SK-N-SH treated with all-trans-retinoic acid at 6 μM for 48 hours (cell line): Measurements from ENCODE around the gene DNM1L.

ENCODE experiments used
- ATAC-seq: fragments of 200-7000 bp; cut with Tn5 transposase; 3 replicates; pipeline ENCODE4 v1.9.1; 2020; ENCODE audit warnings: mild to moderate bottlenecking, moderate library complexity
- ARNTL ChIP-seq: fragments of 450-650 bp; formaldehyde crosslinking; IDR thresholded peaks from 2 replicates; pipeline ENCODE4 v1.5.0; 2020; ENCODE audit warnings: low read depth, mild to moderate bottlenecking, moderate library complexity, borderline replicate concordance
- BACH2 ChIP-seq: fragments of 250-450 bp; sonication (Bioruptor Pico); IDR thresholded peaks from 2 replicates; pipeline ENCODE4 v1.9.0; 2021; ENCODE audit warnings: mild to moderate bottlenecking, borderline replicate concordance
- CSDC2 ChIP-seq: fragments of 250-450 bp; sonication (Bioruptor Pico); IDR thresholded peaks from 2 replicates; pipeline ENCODE4 v1.5.0; 2020; ENCODE audit warnings: mild to moderate bottlenecking, moderate library complexity
- ESRRG ChIP-seq: fragments of 250-450 bp; sonication (Bioruptor Pico); IDR thresholded peaks from 2 replicates; pipeline ENCODE4 v1.6.1; 2021; ENCODE audit warnings: mild to moderate bottlenecking
- GLIS3 ChIP-seq: fragments of 250-450 bp; sonication (Bioruptor Pico); IDR thresholded peaks from 2 replicates; pipeline ENCODE4 v1.5.0; 2020; ENCODE audit warnings: mild to moderate bottlenecking, moderate library complexity
- ISL1 ChIP-seq: fragments of 250-450 bp; sonication (Bioruptor Pico); IDR thresholded peaks from 2 replicates; pipeline ENCODE4 v2.1.2; 2022; ENCODE audit warnings: mild to moderate bottlenecking, moderate library complexity
- OSR1 ChIP-seq: fragments of 250-450 bp; sonication (Bioruptor Pico); IDR thresholded peaks from 2 replicates; pipeline ENCODE4 v1.8.0; 2022; ENCODE audit warnings: moderate library complexity, mild to moderate bottlenecking, inconsistent platforms
- PPARA ChIP-seq: fragments of 250-450 bp; sonication (Bioruptor Pico); IDR thresholded peaks from 2 replicates; pipeline ENCODE4 v1.5.0; 2020; ENCODE audit warnings: mild to moderate bottlenecking, borderline replicate concordance
- RARB ChIP-seq: fragments of 250-450 bp; sonication (Bioruptor Pico); IDR thresholded peaks from 2 replicates; pipeline ENCODE4 v1.8.0; 2021; ENCODE audit warnings: mild to moderate bottlenecking, moderate library complexity
- SNAI2 ChIP-seq: fragments of 250-450 bp; sonication (Bioruptor Pico); IDR thresholded peaks from 2 replicates; pipeline ENCODE4 v1.5.0; 2020; ENCODE audit warnings: mild to moderate bottlenecking, moderate library complexity
- TCF4 ChIP-seq: fragments of 250-450 bp; sonication (Bioruptor Pico); IDR thresholded peaks from 2 replicates; pipeline ENCODE4 v1.8.0; 2021; ENCODE audit warnings: mild to moderate bottlenecking, moderate library complexity, borderline replicate concordance
- TOX ChIP-seq: fragments of 250-450 bp; sonication (Bioruptor Pico); IDR thresholded peaks from 2 replicates; pipeline ENCODE4 v1.8.0; 2021; ENCODE audit warnings: mild to moderate bottlenecking, moderate library complexity, borderline replicate concordance
- ZC3H10 ChIP-seq: fragments of 250-450 bp; sonication (Bioruptor Pico); IDR thresholded peaks from 2 replicates; pipeline ENCODE4 v1.5.1; 2021; ENCODE audit warnings: mild to moderate bottlenecking, moderate library complexity
- ZFP3 ChIP-seq: fragments of 250-450 bp; sonication (Bioruptor Pico); IDR thresholded peaks from 2 replicates; pipeline ENCODE4 v1.5.0; 2020; ENCODE audit warnings: mild to moderate bottlenecking, moderate library complexity
- ZFP30 ChIP-seq: fragments of 450-650 bp; formaldehyde crosslinking; IDR thresholded peaks from 2 replicates; pipeline ENCODE4 v1.5.0; 2022; ENCODE audit warnings: mild to moderate bottlenecking, moderate library complexity
- ZNF565 ChIP-seq: fragments of 450-650 bp; formaldehyde crosslinking; conservative IDR thresholded peaks from 2 replicates; pipeline ENCODE4 v1.5.0; 2020; ENCODE audit warnings: low read depth, mild to moderate bottlenecking, moderate library complexity
- ZNF70 ChIP-seq: fragments of 450-650 bp; formaldehyde crosslinking; IDR thresholded peaks from 2 replicates; pipeline ENCODE4 v1.5.0; 2020; ENCODE audit warnings: mild to moderate bottlenecking, moderate library complexity
- ZNF8 ChIP-seq: fragments of 450-650 bp; formaldehyde crosslinking; IDR thresholded peaks from 2 replicates; pipeline ENCODE4 v1.5.0; 2020; ENCODE audit warnings: mild to moderate bottlenecking, moderate library complexity
- TF ChIP-seq, protein P1 (sequence below): fragments of 250-450 bp; sonication (Bioruptor Pico); IDR thresholded peaks from 2 replicates; pipeline ENCODE4 v1.5.1; 2021; ENCODE audit warnings: mild to moderate bottlenecking, moderate library complexity
- TF ChIP-seq, protein P2 (sequence below): fragments of 250-450 bp; sonication (Bioruptor Pico); IDR thresholded peaks from 2 replicates; pipeline ENCODE4 v1.5.1; 2020; ENCODE audit warnings: low read depth, mild to moderate bottlenecking, moderate library complexity
- TF ChIP-seq, protein P3 (sequence below): fragments of 250-450 bp; sonication (Bioruptor Pico); IDR thresholded peaks from 2 replicates; pipeline ENCODE4 v1.5.0; 2020; ENCODE audit warnings: mild to moderate bottlenecking, moderate library complexity
- TF ChIP-seq, protein P4 (sequence below): fragments of 250-450 bp; sonication (Bioruptor Pico); IDR thresholded peaks from 2 replicates; pipeline ENCODE4 v1.8.0; 2021; ENCODE audit warnings: low read depth, mild to moderate bottlenecking, moderate library complexity, borderline replicate concordance

DNM1L gene

DNA sequence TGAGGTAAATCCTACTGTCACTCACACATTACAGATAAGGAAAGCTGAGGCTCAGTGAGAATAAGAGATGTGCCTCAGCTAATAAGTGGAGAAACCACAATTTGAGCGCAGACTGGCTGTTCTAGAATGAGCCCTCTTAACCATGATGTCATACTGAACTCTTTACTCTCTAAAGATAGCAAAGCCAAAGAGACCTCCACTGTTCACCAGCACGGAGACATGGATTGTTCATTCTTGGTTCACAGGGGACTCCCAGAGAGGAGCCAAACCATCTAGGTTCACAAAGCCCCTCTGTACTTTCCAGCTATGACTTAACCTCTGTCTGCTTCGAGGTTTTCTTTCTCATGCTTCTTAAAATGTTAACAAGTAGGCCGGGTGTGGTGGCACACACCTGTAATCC, 109.3 kb downstream of the DNM1L start:
- TF ChIP-seq RARB (CRISPR knock-in tag) (no peak), CSDC2 (no peak), PPARA (CRISPR knock-in tag) (no peak), GLIS3 (CRISPR knock-in tag) (no peak), ZC3H10 (CRISPR knock-in tag) (no peak), OSR1 (CRISPR knock-in tag) (no peak), ZFP3 (no peak), BACH2 (CRISPR knock-in tag) (no peak), ZNF70 (CRISPR knock-in tag) (no peak), ISL1 (no peak)
- TF ChIP-seq, protein P1, sequence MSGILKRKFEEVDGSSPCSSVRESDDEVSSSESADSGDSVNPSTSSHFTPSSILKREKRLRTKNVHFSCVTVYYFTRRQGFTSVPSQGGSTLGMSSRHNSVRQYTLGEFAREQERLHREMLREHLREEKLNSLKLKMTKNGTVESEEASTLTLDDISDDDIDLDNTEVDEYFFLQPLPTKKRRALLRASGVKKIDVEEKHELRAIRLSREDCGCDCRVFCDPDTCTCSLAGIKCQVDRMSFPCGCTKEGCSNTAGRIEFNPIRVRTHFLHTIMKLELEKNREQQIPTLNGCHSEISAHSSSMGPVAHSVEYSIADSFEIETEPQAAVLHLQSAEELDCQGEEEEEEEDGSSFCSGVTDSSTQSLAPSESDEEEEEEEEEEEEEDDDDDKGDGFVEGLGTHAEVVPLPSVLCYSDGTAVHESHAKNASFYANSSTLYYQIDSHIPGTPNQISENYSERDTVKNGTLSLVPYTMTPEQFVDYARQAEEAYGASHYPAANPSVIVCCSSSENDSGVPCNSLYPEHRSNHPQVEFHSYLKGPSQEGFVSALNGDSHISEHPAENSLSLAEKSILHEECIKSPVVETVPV = no peak
- TF ChIP-seq, protein P2, sequence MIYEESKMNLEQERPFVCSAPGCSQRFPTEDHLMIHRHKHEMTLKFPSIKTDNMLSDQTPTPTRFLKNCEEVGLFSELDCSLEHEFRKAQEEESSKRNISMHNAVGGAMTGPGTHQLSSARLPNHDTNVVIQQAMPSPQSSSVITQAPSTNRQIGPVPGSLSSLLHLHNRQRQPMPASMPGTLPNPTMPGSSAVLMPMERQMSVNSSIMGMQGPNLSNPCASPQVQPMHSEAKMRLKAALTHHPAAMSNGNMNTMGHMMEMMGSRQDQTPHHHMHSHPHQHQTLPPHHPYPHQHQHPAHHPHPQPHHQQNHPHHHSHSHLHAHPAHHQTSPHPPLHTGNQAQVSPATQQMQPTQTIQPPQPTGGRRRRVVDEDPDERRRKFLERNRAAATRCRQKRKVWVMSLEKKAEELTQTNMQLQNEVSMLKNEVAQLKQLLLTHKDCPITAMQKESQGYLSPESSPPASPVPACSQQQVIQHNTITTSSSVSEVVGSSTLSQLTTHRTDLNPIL = no peak
- TF ChIP-seq, protein P3, sequence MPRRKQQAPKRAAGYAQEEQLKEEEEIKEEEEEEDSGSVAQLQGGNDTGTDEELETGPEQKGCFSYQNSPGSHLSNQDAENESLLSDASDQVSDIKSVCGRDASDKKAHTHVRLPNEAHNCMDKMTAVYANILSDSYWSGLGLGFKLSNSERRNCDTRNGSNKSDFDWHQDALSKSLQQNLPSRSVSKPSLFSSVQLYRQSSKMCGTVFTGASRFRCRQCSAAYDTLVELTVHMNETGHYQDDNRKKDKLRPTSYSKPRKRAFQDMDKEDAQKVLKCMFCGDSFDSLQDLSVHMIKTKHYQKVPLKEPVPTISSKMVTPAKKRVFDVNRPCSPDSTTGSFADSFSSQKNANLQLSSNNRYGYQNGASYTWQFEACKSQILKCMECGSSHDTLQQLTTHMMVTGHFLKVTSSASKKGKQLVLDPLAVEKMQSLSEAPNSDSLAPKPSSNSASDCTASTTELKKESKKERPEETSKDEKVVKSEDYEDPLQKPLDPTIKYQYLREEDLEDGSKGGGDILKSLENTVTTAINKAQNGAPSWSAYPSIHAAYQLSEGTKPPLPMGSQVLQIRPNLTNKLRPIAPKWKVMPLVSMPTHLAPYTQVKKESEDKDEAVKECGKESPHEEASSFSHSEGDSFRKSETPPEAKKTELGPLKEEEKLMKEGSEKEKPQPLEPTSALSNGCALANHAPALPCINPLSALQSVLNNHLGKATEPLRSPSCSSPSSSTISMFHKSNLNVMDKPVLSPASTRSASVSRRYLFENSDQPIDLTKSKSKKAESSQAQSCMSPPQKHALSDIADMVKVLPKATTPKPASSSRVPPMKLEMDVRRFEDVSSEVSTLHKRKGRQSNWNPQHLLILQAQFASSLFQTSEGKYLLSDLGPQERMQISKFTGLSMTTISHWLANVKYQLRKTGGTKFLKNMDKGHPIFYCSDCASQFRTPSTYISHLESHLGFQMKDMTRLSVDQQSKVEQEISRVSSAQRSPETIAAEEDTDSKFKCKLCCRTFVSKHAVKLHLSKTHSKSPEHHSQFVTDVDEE (CRISPR knock-in tag) = no peak
- ATAC-seq = no peak

DNA sequence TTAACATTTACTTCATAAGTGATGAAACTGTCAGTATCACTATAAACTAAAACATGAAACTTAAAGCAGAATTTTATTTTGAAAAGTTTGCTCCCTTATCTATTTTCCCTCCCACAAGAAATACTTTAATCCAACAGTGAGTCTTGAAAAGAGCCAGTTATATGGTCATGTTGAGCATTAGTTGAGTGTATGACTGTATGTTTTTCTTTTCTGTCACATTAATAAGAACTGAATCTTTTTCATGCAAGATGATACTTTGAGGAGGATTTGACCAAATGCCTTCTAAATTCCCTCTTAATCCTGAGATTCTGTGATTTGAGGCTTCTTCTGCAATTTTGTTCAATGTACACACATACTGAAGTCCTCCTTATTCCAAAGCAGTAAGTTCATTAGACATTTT, 110.3 kb downstream of the DNM1L start:
- no peak for ATAC-seq
- TF ChIP-seq TCF4 (no peak), BACH2 (CRISPR knock-in tag) (no peak), OSR1 (CRISPR knock-in tag) (no peak), CSDC2 (no peak), SNAI2 (no peak), ISL1 (no peak), ZNF565 (no peak), ZNF70 (CRISPR knock-in tag) (no peak), RARB (CRISPR knock-in tag) (no peak)
- TF ChIP-seq, protein P4, sequence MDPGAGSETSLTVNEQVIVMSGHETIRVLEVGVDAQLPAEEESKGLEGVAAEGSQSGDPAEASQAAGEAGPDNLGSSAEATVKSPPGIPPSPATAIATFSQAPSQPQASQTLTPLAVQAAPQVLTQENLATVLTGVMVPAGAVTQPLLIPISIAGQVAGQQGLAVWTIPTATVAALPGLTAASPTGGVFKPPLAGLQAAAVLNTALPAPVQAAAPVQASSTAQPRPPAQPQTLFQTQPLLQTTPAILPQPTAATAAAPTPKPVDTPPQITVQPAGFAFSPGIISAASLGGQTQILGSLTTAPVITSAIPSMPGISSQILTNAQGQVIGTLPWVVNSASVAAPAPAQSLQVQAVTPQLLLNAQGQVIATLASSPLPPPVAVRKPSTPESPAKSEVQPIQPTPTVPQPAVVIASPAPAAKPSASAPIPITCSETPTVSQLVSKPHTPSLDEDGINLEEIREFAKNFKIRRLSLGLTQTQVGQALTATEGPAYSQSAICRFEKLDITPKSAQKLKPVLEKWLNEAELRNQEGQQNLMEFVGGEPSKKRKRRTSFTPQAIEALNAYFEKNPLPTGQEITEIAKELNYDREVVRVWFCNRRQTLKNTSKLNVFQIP (CRISPR knock-in tag) = no peak

DNA sequence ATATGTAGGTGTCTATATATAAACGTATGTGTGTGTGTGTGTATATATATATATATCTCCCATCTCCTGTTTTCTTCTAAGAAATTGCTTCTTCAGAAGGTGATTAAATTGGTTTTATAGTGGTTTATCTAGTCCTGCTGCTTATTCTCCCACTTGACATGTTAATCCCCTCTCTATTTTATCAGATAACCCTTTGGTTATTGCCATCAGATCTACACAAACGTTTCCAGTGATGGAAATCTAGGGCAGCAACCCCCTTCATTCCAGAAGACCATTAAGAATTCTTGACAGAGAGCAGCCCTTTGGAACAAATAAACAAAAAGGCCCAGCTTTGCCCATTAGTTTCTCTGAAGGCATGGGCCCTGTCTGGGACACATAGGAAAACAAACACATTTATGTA, 110.8 kb downstream of the DNM1L start:
- TF ChIP-seq CSDC2 (no peak), ZNF565 (no peak), GLIS3 (CRISPR knock-in tag) (no peak), ZFP3 (no peak), RARB (CRISPR knock-in tag) (no peak), ZNF70 (CRISPR knock-in tag) (no peak), ESRRG (CRISPR knock-in tag) (no peak), SNAI2 (no peak), TOX (CRISPR knock-in tag) (no peak), TCF4 (no peak), PPARA (CRISPR knock-in tag) (no peak), ZFP30 (CRISPR knock-in tag) (no peak), OSR1 (CRISPR knock-in tag) (no peak), ARNTL (no peak), BACH2 (CRISPR knock-in tag) (no peak), ISL1 (no peak), ZNF8 (CRISPR knock-in tag) (no peak)
- TF ChIP-seq, protein P2 = no peak
- TF ChIP-seq, protein P1 = no peak
- TF ChIP-seq, all 23 proteins: peak for 0
- no peak for ATAC-seq
